ENCODE data around the gene DMGDH.

- TF ChIP-seq ZFP3 (CRISPR knock-in tag; IDR thresholded peaks at IDR 0.05): no peak
- no peak for TF ChIP-seq TCF4 (CRISPR knock-in tag; IDR thresholded peaks at IDR 0.05; ENCODE audit: borderline replicate concordance)
Measured at GRCh38 chr5:78995521-78996007, 73.9 kb downstream of the DMGDH start.

Data from SK-N-SH treated with all-trans-retinoic acid at 6 μM for 48 hours (cell line).